Peyer's patch (tissue), 4 donors: ENCODE results near the gene HEXIM2. TPM values are rescaled to one million over a fixed set of nuclear protein-coding genes. Genes with fewer than 3 reads are reported as not detected.

ENCODE experiments used
- DNase-seq, 3 donors: peaks; one replicate each; pipeline ENCODE4 v3.0.0-alpha.2; 2017 to 2019
- H3K27ac ChIP-seq, 4 donors: fragments of 200-600 bp; sonication (generic); one replicate each; pipeline ENCODE4 v1.5.1; 2016 to 2019
- H3K27me3 ChIP-seq, 2 donors: fragments of 200-600 bp; sonication (generic); one replicate each; pipeline ENCODE4 v1.5.1; 2019
- H3K36me3 ChIP-seq, 3 donors: fragments of 200-600 bp; sonication (generic); one replicate each; pipeline ENCODE4 v1.5.1; 2016 to 2019
- H3K4me1 ChIP-seq, 4 donors: fragments of 200-600 bp; sonication (generic); one replicate each; pipeline ENCODE4 v1.5.1; 2016 to 2019
- H3K4me3 ChIP-seq, 4 donors: fragments of 200-600 bp; sonication (generic); 1 replicate in 3 of 4; 2 replicates in 1 of 4; pipeline ENCODE4 v1.5.1; 2016 to 2019; ENCODE audit warnings: mild to moderate bottlenecking in 1 of 4
- H3K9me3 ChIP-seq, 4 donors: fragments of 200-600 bp; sonication (generic); one replicate each; pipeline ENCODE4 v1.5.1; 2016 to 2019; ENCODE audit warnings: mild to moderate bottlenecking in 1 of 4
- POLR2A ChIP-seq, 2 donors: fragments of 450-650 bp; IDR thresholded peaks; one replicate each; pipeline ENCODE4 v1.5.1; 2017; ENCODE audit warnings: antibody characterized with exemption in 2 of 2, mild to moderate bottlenecking in 2 of 2, moderate library complexity in 2 of 2
- total RNA-seq, 4 donors: library from RNA; depleted of rRNA; stranded (reverse); fragments of >200 nt; gene quantifications; one replicate each; pipeline ENCODE4 v1.1.0, GENCODE V29; 2016
- TF ChIP-seq, protein P1 (sequence below), 6 experiments: fragments of 450-650 bp in 4 of 6; fragments of 200-600 bp in 2 of 6; sonication (generic) in 1 of 6; IDR thresholded peaks; one replicate each; pipeline ENCODE4 v1.5.1; 2017 to 2019; ENCODE audit warnings: antibody characterized with exemption in 6 of 6, mild to moderate bottlenecking in 3 of 6, moderate library complexity in 1 of 6

HEXIM2 gene
- total RNA-seq, 4 donors from 2014 or later: 8.4 to 28.9 (median 11.2) TPM

DNA sequence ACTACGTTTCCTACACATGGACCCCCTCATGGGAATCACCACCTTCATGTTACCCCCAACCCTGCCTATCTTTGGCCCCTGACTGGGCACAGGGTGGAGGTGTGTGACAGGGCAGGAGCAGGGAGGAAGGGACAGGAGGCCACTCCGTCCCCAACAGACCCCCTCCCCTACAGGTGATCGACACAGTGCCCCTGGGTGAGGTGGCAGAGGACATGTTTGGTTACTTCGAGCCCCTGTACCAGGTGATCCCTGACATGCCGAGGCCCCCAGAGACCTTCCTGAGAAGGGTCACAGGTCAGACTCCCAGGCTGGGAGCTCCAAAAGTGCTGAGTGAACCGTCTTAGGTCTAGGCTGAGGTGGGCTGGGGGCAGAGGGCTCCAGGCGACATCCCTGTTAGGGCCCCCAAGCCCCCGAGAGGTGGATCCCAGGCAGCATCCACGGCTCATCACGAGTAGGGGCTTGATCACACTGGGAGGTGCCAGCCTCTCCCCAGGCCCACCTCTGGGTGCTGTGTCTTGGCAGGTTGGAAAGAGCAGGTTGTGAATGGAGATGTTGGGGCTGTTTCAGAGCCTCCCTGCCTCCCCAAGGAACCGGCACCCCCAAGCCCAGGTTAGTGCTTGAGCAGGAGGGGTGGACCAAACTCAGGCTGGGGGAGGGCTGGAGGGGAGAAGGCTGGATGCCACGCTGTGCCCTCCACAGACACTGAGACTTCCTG lies 24.7 kb upstream of the HEXIM2 start:
- peak in 1 of 3 donors; percentile 46 for DNase-seq
- Histone ChIP-seq H3K27ac (peak overlapping the region in 3 of 4 donors; percentile 81 to 95 (median 85)), H3K9me3 (no peaks in the 10 kb centered on the region), H3K4me3 (peak overlapping the region in 2 of 4 donors; percentile 63 to 82), H3K4me1 (peaks cover 0 to 21% (median 7%) of the 10 kb centered on the region in 4 donors), H3K36me3 (peaks cover 0 to 4% (median 0%) of the 10 kb centered on the region in 3 donors), H3K27me3 (no peaks in the 10 kb centered on the region)
- TF ChIP-seq, protein P1, sequence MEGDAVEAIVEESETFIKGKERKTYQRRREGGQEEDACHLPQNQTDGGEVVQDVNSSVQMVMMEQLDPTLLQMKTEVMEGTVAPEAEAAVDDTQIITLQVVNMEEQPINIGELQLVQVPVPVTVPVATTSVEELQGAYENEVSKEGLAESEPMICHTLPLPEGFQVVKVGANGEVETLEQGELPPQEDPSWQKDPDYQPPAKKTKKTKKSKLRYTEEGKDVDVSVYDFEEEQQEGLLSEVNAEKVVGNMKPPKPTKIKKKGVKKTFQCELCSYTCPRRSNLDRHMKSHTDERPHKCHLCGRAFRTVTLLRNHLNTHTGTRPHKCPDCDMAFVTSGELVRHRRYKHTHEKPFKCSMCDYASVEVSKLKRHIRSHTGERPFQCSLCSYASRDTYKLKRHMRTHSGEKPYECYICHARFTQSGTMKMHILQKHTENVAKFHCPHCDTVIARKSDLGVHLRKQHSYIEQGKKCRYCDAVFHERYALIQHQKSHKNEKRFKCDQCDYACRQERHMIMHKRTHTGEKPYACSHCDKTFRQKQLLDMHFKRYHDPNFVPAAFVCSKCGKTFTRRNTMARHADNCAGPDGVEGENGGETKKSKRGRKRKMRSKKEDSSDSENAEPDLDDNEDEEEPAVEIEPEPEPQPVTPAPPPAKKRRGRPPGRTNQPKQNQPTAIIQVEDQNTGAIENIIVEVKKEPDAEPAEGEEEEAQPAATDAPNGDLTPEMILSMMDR (IDR thresholded peaks at IDR 0.05): no peak
- TF ChIP-seq POLR2A (IDR thresholded peaks at IDR 0.05): no peak

DNA sequence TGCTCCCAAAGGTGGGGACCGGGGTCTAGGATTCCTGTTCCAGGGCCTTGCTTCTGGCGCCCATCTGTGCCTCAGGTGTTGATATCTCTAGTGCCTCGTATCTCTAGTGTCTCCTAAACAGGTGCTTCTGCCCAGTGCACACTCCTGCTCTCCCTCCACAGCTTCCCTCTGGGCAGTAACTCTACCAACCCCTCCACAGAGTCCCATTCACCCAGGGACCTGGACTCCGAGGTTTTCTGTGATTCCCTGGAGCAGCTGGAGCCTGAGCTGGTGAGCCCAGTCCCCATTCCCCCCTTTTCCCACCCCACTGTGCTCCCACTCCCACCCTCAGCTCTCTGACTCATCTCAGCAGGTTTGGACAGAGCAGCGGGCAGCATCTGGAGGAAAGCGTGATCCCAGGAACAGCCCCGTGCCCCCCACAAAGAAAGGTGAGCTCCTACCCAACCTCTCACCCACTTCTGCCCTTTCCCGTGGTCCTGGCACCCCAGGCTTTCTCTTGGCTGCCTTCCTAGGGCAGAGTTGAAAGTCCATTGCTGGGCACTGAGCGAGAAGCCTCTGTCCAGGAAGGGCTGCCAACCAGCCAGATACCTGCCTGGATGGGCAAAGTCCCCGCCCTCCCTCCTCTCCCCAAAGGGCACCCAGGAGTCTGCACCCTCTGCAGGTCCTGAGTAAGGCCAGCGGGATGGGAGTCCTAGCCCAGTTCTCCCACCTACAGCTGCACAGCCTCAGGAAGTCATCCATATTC lies 23.9 kb upstream of the HEXIM2 start:
- Histone ChIP-seq H3K9me3 (no peaks in the 10 kb centered on the region), H3K4me3 (peak overlapping the region in 2 of 4 donors; percentile 63 to 82), H3K27me3 (no peaks in the 10 kb centered on the region), H3K4me1 (peaks cover 0 to 21% (median 6%) of the 10 kb centered on the region in 4 donors), H3K36me3 (peaks cover 0 to 4% (median 0%) of the 10 kb centered on the region in 3 donors), H3K27ac (peak overlapping the region in 3 of 4 donors; percentile 81 to 95 (median 85))
- DNase-seq: peak in 2 of 3 donors; percentile 87 to 90
- peak in 1 of 2 donors; percentile 65 for TF ChIP-seq POLR2A (IDR thresholded peaks at IDR 0.05)
- TF ChIP-seq, protein P1 (IDR thresholded peaks at IDR 0.05): peak in 1 of 6 experiments; percentile 10

- TF ChIP-seq, protein P1 (IDR thresholded peaks at IDR 0.05): no peak
- TF ChIP-seq POLR2A (IDR thresholded peaks at IDR 0.05): no peak
- DNase-seq: peak in 1 of 3 donors; percentile 41
- no peaks in the 10 kb centered on the region for H3K9me3 ChIP-seq
- H3K27me3 ChIP-seq: no peaks in the 10 kb centered on the region
- H3K4me1 ChIP-seq: peaks cover 0 to 21% (median 8%) of the 10 kb centered on the region in 4 donors
- H3K27ac ChIP-seq: no peak overlapping the region
- peaks cover 0 to 4% (median 0%) of the 10 kb centered on the region in 3 donors for H3K36me3 ChIP-seq
- H3K4me3 ChIP-seq: no peak overlapping the region
Observed at GRCh38 chr17:45138911-45139532, 22.7 kb upstream of the HEXIM2 start.

DNA sequence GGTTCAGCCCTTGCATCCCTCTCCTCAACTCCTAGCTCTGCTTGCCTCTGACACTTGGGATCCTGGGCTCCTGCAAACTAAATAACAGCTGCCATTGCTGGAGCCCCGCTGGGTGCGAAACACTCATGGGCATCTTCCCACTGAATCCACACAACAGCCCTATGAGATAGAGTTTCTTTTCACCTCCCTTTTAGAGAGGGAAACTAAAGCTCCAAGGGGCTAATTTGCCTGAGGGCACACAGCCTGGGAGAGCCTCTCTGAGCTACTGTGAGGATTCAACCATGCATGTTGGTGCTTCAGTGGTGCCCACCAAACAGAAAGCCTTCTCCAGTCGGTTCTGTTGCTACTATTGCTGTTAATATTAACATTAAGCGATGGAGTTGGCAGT lies 22.1 kb upstream of the HEXIM2 start:
- Histone ChIP-seq H3K9me3 (no peaks in the 10 kb centered on the region), H3K4me3 (no peak overlapping the region), H3K27ac (no peak overlapping the region), H3K27me3 (no peaks in the 10 kb centered on the region), H3K36me3 (peaks cover 0 to 4% (median 0%) of the 10 kb centered on the region in 3 donors), H3K4me1 (peaks cover 0 to 25% (median 13%) of the 10 kb centered on the region in 4 donors)
- DNase-seq: no peak
- no peak for TF ChIP-seq POLR2A (IDR thresholded peaks at IDR 0.05)
- TF ChIP-seq, protein P1 (IDR thresholded peaks at IDR 0.05): no peak

DNA sequence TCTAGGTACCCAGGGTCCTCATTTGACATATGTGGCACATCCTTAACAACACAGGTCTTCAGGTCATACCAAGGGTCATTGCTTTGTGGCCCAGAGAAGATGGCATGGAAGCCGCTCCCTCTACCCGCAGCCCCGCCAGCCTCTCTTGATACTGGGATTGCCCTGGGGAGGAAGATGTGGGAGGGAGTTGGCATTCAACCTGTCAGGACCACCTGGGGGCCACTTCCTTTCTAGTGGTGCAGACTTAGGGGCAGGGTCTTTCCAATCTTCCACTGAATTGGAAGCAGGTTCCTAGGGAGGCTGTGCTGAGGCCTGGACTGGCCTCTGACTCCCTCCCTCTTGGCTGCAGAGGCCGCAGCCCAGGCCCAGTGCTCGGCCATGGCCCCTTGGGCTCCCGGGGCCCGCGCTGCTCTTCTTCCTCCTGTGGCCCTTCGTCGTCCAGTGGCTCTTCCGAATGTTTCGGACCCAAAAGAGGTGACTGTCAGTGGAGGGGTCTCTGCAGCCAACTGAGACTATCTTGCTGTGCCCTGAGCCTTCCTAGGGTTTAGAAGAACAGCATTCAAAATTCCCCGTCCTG lies 18.5 kb upstream of the HEXIM2 start:
- TF ChIP-seq POLR2A (IDR thresholded peaks at IDR 0.05): no peak
- TF ChIP-seq, protein P1 (IDR thresholded peaks at IDR 0.05): no peak
- H3K4me1 ChIP-seq: peaks cover 3 to 23% (median 13%) of the 10 kb centered on the region in 4 donors
- DNase-seq: no peak
- H3K27me3 ChIP-seq: no peaks in the 10 kb centered on the region
- H3K36me3 ChIP-seq: peaks cover 0 to 4% (median 0%) of the 10 kb centered on the region in 3 donors
- H3K4me3 ChIP-seq: peak overlapping the region in 3 of 4 donors; percentile 50 to 57 (median 53)
- H3K9me3 ChIP-seq: no peaks in the 10 kb centered on the region
- H3K27ac ChIP-seq: peak overlapping the region; percentile 83 to 90 (median 88)
